GM12873 (cell line): Measurements from ENCODE around the gene LRRC41.

Experiments used
- CTCF ChIP-seq: IDR thresholded peaks from 2 replicates; pipeline ENCODE4 v1.5.1; 2012; ENCODE audit warnings: low read depth, mild to moderate bottlenecking, moderate library complexity, low read length, control low read depth; ENCODE audit not compliant: insufficient read depth; ENCODE audit errors: missing control alignments

Gene LRRC41

GRCh38 chr1:46302641-46303037 lies 777 bp downstream of the LRRC41 start:
- TF ChIP-seq CTCF = no peak

GRCh38 chr1:46301808-46302640 lies 1.4 kb downstream of the LRRC41 start:
- peak; percentile 53 for TF ChIP-seq CTCF

- TF ChIP-seq CTCF = no peak
Observed at GRCh38 chr1:46301406-46301807, 2.0 kb downstream of the LRRC41 start.

- TF ChIP-seq CTCF = no peak
Observed at GRCh38 chr1:46300673-46301405, 2.6 kb downstream of the LRRC41 start.

- TF ChIP-seq CTCF = no peak
Observed at GRCh38 chr1:46298387-46298786, 5.0 kb downstream of the LRRC41 start.

- TF ChIP-seq CTCF = no peak
Observed at GRCh38 chr1:46295306-46295705, 8.1 kb downstream of the LRRC41 start.

- TF ChIP-seq CTCF = no peak
Observed at GRCh38 chr1:46289976-46290375, 13.4 kb downstream of the LRRC41 start.
